MCF 10A (cell line): Measurements from ENCODE around the gene WWOX. TPM values are rescaled to one million over a fixed set of nuclear protein-coding genes. Genes with fewer than 3 reads are reported as not detected.

Experiments used
- BruUV-seq: library from RNA; stranded (reverse); fragments of 400-500 nt; replicated peaks from 2 replicates; lab custom pipeline; 2021; lab: Mats Ljungman, UMichigan
- CTCF ChIA-PET: fragments of 300-600 bp; sonication (Branson Sonifier 250); formaldehyde crosslinking; extraction: SDS; loops from one replicate; lab custom pipeline; 2021; ENCODE audit warnings: antibody characterized with exemption, inconsistent platforms; lab: Yijun Ruan, JAX
- POLR2A ChIA-PET: fragments of 300-600, 350-650 bp; sonication (Branson Sonifier 250); formaldehyde crosslinking; extraction: SDS; loops from one replicate; lab custom pipeline; 2020; ENCODE audit warnings: antibody characterized with exemption, inconsistent platforms; lab: Yijun Ruan, JAX
- DNase-seq: peaks from one replicate; pipeline ENCODE4 v3.0.0-alpha.2; 2018; ENCODE audit not compliant: unreplicated experiment
- H3K27ac Mint-ChIP-seq: one replicate; pipeline ENCODE4 v1.8.0; 2022; ENCODE audit warnings: mild to moderate bottlenecking, low read depth, mixed read lengths; ENCODE audit not compliant: unreplicated experiment
- H3K27me3 Mint-ChIP-seq: one replicate; pipeline ENCODE4 v1.8.0; 2022; ENCODE audit warnings: mixed read lengths; ENCODE audit not compliant: insufficient read depth, unreplicated experiment
- H3K36me3 Mint-ChIP-seq: one replicate; pipeline ENCODE4 v1.8.0; 2022; ENCODE audit warnings: mild to moderate bottlenecking, moderate library complexity, mixed read lengths; ENCODE audit not compliant: insufficient read depth, unreplicated experiment
- H3K4me1 Mint-ChIP-seq: one replicate; pipeline ENCODE4 v1.8.0; 2022; ENCODE audit warnings: mixed read lengths; ENCODE audit not compliant: insufficient read depth, unreplicated experiment
- H3K4me3 Mint-ChIP-seq: one replicate; pipeline ENCODE4 v1.8.0; 2022; ENCODE audit warnings: mild to moderate bottlenecking, moderate library complexity, mixed read lengths; ENCODE audit not compliant: unreplicated experiment
- H3K9me3 Mint-ChIP-seq: one replicate; pipeline ENCODE4 v1.8.0; 2022; ENCODE audit warnings: mixed read lengths; ENCODE audit not compliant: unreplicated experiment
- CTCF ChIP-seq: fragments of 200-600 bp; IDR thresholded peaks from one replicate; pipeline ENCODE4 v1.8.0; 2022; ENCODE audit warnings: antibody characterized with exemption, mild to moderate bottlenecking; ENCODE audit not compliant: unreplicated experiment
- intact Hi-C: fragments of 100-400 bp; cut with micrococcal nuclease; formaldehyde crosslinking; loops from 2 replicates; pipeline ENCODE4 v1.14.1; 2022
- total RNA-seq: library from RNA; stranded (reverse); gene quantifications from 2 replicates; pipeline ENCODE4 v1.2.3, GENCODE V29; 2022

WWOX gene
- total RNA-seq, 1 experiment from 2014 or later: 18.1 TPM

GRCh38 chr16:78642621-78643285 lies 543.3 kb downstream of the WWOX start:
- intact Hi-C loops: no loop called here
- Mint-ChIP-seq H3K4me3 (no peak overlapping the region), H3K27me3 (no peaks in the 10 kb centered on the region), H3K4me1 (no peaks in the 10 kb centered on the region), H3K9me3 (no peaks in the 10 kb centered on the region), H3K36me3 (no peaks in the 10 kb centered on the region), H3K27ac (no peak overlapping the region)
- ChIA-PET CTCF (interaction anchor here (1.1 kb wide), 1 partner anchor 29 kb away, joined by 3 read pairs; no protein-coding TSS in a partner anchor), POLR2A (interaction anchor here (0.6 to 1.0 kb wide), 2 partner anchors 42 to 1559 kb away, joined by 3 read pairs; no protein-coding TSS in a partner anchor)
- TF ChIP-seq CTCF: no peak
- no peak for DNase-seq
- no TSS peak for BruUV-seq

- no peak overlapping the region for H3K27ac Mint-ChIP-seq
- TF ChIP-seq CTCF: no peak
- H3K4me3 Mint-ChIP-seq: no peak overlapping the region
- no TSS peak for BruUV-seq
- H3K36me3 Mint-ChIP-seq: no peaks in the 10 kb centered on the region
- POLR2A ChIA-PET: interaction anchor here (0.7 kb wide), 1 partner anchor 40 kb away, joined by 3 read pairs; no protein-coding TSS in a partner anchor
- H3K4me1 Mint-ChIP-seq: no peaks in the 10 kb centered on the region
- H3K9me3 Mint-ChIP-seq: no peaks in the 10 kb centered on the region
- intact Hi-C loops: no loop called here
- H3K27me3 Mint-ChIP-seq: no peaks in the 10 kb centered on the region
- no peak for DNase-seq
- CTCF ChIA-PET: no interaction called here
Measured at GRCh38 chr16:78645657-78646056, 546.2 kb downstream of the WWOX start.

GRCh38 chr16:78647019-78647418 lies 547.6 kb downstream of the WWOX start:
- TF ChIP-seq CTCF: no peak
- H3K9me3 Mint-ChIP-seq: no peaks in the 10 kb centered on the region
- H3K27me3 Mint-ChIP-seq: no peaks in the 10 kb centered on the region
- ChIA-PET POLR2A (no interaction called here), CTCF (interaction anchor here (0.6 kb wide), 1 partner anchor 1835 kb away, joined by 5 read pairs; no protein-coding TSS in a partner anchor)
- no TSS peak for BruUV-seq
- no peak overlapping the region for H3K27ac Mint-ChIP-seq
- intact Hi-C loops: no loop called here
- no peaks in the 10 kb centered on the region for H3K4me1 Mint-ChIP-seq
- peaks cover 3% of the 10 kb centered on the region for H3K36me3 Mint-ChIP-seq
- H3K4me3 Mint-ChIP-seq: no peak overlapping the region
- DNase-seq: no peak

GRCh38 chr16:78647491-78647890 lies 548.0 kb downstream of the WWOX start:
- H3K9me3 Mint-ChIP-seq: no peaks in the 10 kb centered on the region
- H3K4me1 Mint-ChIP-seq: no peaks in the 10 kb centered on the region
- no peak overlapping the region for H3K4me3 Mint-ChIP-seq
- ChIA-PET CTCF (interaction anchor here (0.6 kb wide), 1 partner anchor 1834 kb away, joined by 3 read pairs; no protein-coding TSS in a partner anchor), POLR2A (no interaction called here)
- intact Hi-C loops: no loop called here
- TF ChIP-seq CTCF: no peak
- BruUV-seq: no TSS peak
- H3K27me3 Mint-ChIP-seq: no peaks in the 10 kb centered on the region
- no peak for DNase-seq
- H3K27ac Mint-ChIP-seq: no peak overlapping the region
- peaks cover 4% of the 10 kb centered on the region for H3K36me3 Mint-ChIP-seq
